HEK293 (cell line): ENCODE results near the gene AK8.

ENCODE experiments used
- BCL11B ChIP-seq: fragments of 450-650 bp; formaldehyde crosslinking; IDR thresholded peaks from 2 replicates; pipeline ENCODE4 v1.5.1; 2016; ENCODE audit warnings: low read depth, missing biosample characterization, missing genetic modification characterization
- HOXD13 ChIP-seq: sonication (generic); formaldehyde crosslinking; IDR thresholded peaks from 2 replicates; pipeline ENCODE4 v1.8.0; 2022; ENCODE audit warnings: missing genetic modification reagents, borderline replicate concordance
- KLF16 ChIP-seq: fragments of 450-650 bp; formaldehyde crosslinking; IDR thresholded peaks from 2 replicates; pipeline ENCODE4 v1.5.1; 2017; ENCODE audit warnings: missing biosample characterization, missing genetic modification characterization
- PBX3 ChIP-seq: sonication (generic); formaldehyde crosslinking; IDR thresholded peaks from 2 replicates; pipeline ENCODE4 v1.8.1; 2022; ENCODE audit warnings: mild to moderate bottlenecking, moderate library complexity, missing genetic modification reagents
- PRDM6 ChIP-seq: fragments of 450-650 bp; formaldehyde crosslinking; IDR thresholded peaks from 2 replicates; pipeline ENCODE4 v1.5.1; 2017; ENCODE audit warnings: missing biosample characterization, missing genetic modification characterization
- REST ChIP-seq: fragments of 450-650 bp; formaldehyde crosslinking; IDR thresholded peaks from 2 replicates; pipeline ENCODE4 v1.5.1; 2016; ENCODE audit warnings: missing biosample characterization, missing genetic modification characterization
- TCF7L2 ChIP-seq: IDR thresholded peaks from 2 replicates; pipeline ENCODE4 v1.6.1; 2011; ENCODE audit warnings: low read depth, mild to moderate bottlenecking, inconsistent platforms, low read length, moderate library complexity, borderline replicate concordance
- YY2 ChIP-seq: fragments of 450-650 bp; formaldehyde crosslinking; IDR thresholded peaks from 2 replicates; pipeline ENCODE4 v1.5.1; 2016; ENCODE audit warnings: missing biosample characterization, missing genetic modification characterization
- ZBTB11 ChIP-seq: fragments of 450-650 bp; formaldehyde crosslinking; conservative IDR thresholded peaks from 2 replicates; pipeline ENCODE4 v1.5.1; 2016; ENCODE audit warnings: low read depth, missing biosample characterization, missing genetic modification characterization
- ZBTB17 ChIP-seq: fragments of 450-650 bp; formaldehyde crosslinking; IDR thresholded peaks from 2 replicates; pipeline ENCODE4 v1.5.1; 2016; ENCODE audit warnings: missing biosample characterization, missing genetic modification characterization
- ZBTB21 ChIP-seq: fragments of 450-650 bp; formaldehyde crosslinking; IDR thresholded peaks from 2 replicates; pipeline ENCODE4 v1.5.1; 2017; ENCODE audit warnings: missing biosample characterization, missing genetic modification characterization
- ZBTB49 ChIP-seq: fragments of 450-650 bp; formaldehyde crosslinking; IDR thresholded peaks from 2 replicates; pipeline ENCODE4 v1.5.1; 2016; ENCODE audit warnings: missing biosample characterization, missing genetic modification characterization, low read depth
- ZNF112 ChIP-seq: fragments of 450-650 bp; formaldehyde crosslinking; IDR thresholded peaks from 2 replicates; pipeline ENCODE4 v1.5.0; 2017; ENCODE audit warnings: missing biosample characterization, missing genetic modification characterization
- ZNF146 ChIP-seq: fragments of 450-650 bp; formaldehyde crosslinking; IDR thresholded peaks from 2 replicates; pipeline ENCODE4 v1.5.1; 2016; ENCODE audit warnings: missing biosample characterization, missing genetic modification characterization
- ZNF223 ChIP-seq: fragments of 450-650 bp; formaldehyde crosslinking; IDR thresholded peaks from 2 replicates; pipeline ENCODE4 v1.5.1; 2016; ENCODE audit warnings: missing biosample characterization, missing genetic modification characterization
- ZNF239 ChIP-seq: fragments of 450-650 bp; formaldehyde crosslinking; IDR thresholded peaks from 2 replicates; pipeline ENCODE4 v1.5.1; 2016; ENCODE audit warnings: missing biosample characterization, missing genetic modification characterization
- ZNF248 ChIP-seq: fragments of 450-650 bp; formaldehyde crosslinking; IDR thresholded peaks from 2 replicates; pipeline ENCODE4 v1.5.1; 2017; ENCODE audit warnings: missing biosample characterization, missing genetic modification characterization
- ZNF354C ChIP-seq: fragments of 450-650 bp; formaldehyde crosslinking; IDR thresholded peaks from 2 replicates; pipeline ENCODE4 v1.5.1; 2016; ENCODE audit warnings: missing biosample characterization, missing genetic modification characterization, low read depth, borderline replicate concordance
- ZNF416 ChIP-seq: fragments of 450-650 bp; formaldehyde crosslinking; IDR thresholded peaks from 2 replicates; pipeline ENCODE4 v1.5.1; 2016; ENCODE audit warnings: missing biosample characterization, missing genetic modification characterization
- ZNF561 ChIP-seq: fragments of 450-650 bp; IDR thresholded peaks from 2 replicates; pipeline ENCODE4 v1.5.1; 2018; ENCODE audit warnings: missing biosample characterization, missing genetic modification characterization, borderline replicate concordance
- ZNF629 ChIP-seq: fragments of 450-650 bp; formaldehyde crosslinking; IDR thresholded peaks from 2 replicates; pipeline ENCODE4 v1.5.1; 2017; ENCODE audit warnings: missing biosample characterization, missing genetic modification characterization
- ZNF692 ChIP-seq: fragments of 450-650 bp; formaldehyde crosslinking; IDR thresholded peaks from 2 replicates; pipeline ENCODE4 v1.5.1; 2016; ENCODE audit warnings: missing biosample characterization, missing genetic modification characterization
- ZNF707 ChIP-seq: fragments of 450-650 bp; formaldehyde crosslinking; IDR thresholded peaks from 2 replicates; pipeline ENCODE4 v1.5.1; 2016; ENCODE audit warnings: missing biosample characterization, missing genetic modification characterization

AK8 gene

GRCh38 chr9:132798817-132799790, 79.0 kb downstream of the AK8 start (continued):
- no peak for TF ChIP-seq ZBTB21 (tag by site-specific recombination)
- TF ChIP-seq PBX3 (CRISPR knock-in tag), result no peak
- TF ChIP-seq ZNF561 (tag by site-specific recombination), result peak; percentile 64; the same call in 1 of the 2 replicates
- TF ChIP-seq PRDM6 (tag by site-specific recombination), result peak; percentile 24; the same call in 1 of the 2 replicates
- TF ChIP-seq REST (tag by site-specific recombination), result 0 out of 2 replicates have a peak, but pooled peaks have one; percentile 38
- no peak for TF ChIP-seq ZNF239 (tag by site-specific recombination)
- TF ChIP-seq ZNF416 (tag by site-specific recombination), result no peak
- TF ChIP-seq KLF16 (tag by site-specific recombination), result peak; percentile 14; the same call in 1 of the 2 replicates
- no peak for TF ChIP-seq ZNF223
- peak; percentile 30; the same call in 1 of the 2 replicates for TF ChIP-seq ZBTB17 (tag by site-specific recombination)
- TF ChIP-seq ZBTB11, result peak; percentile 35; the same call in 1 of the 2 replicates
- no peak for TF ChIP-seq ZNF707 (tag by site-specific recombination)
- no peak for TF ChIP-seq ZNF248 (tag by site-specific recombination)
- TF ChIP-seq ZNF146 (tag by site-specific recombination), result no peak
- TF ChIP-seq ZNF112 (tag by site-specific recombination), result no peak
- no peak for TF ChIP-seq BCL11B (tag by site-specific recombination)
- no peak for TF ChIP-seq ZNF692 (tag by site-specific recombination)
- TF ChIP-seq TCF7L2, result no peak
- no peak for TF ChIP-seq ZBTB49 (tag by site-specific recombination)
- TF ChIP-seq ZNF629, result no peak
- no peak for TF ChIP-seq YY2 (tag by site-specific recombination)
- peak; percentile 92; the same call in 1 of the 2 replicates for TF ChIP-seq ZNF354C
- TF ChIP-seq HOXD13 (CRISPR knock-in tag), result no peak
